ENCODE data around the gene TLE2. TPM values are rescaled to one million over a fixed set of nuclear protein-coding genes. Genes with fewer than 3 reads are reported as not detected.
A peak's percentile ranks its signal among the peaks of the same experiment; 100 is the strongest.

The TLE2 gene
- total RNA-seq, 3 donors from 2014 or later (not counting 1 experiment from before 2014, with no cell fraction given), result 6.1 to 8.8 (median 8.2) TPM

GRCh38 chr19:2963122-2963521, 66.0 kb downstream of the TLE2 start:
- H3K27me3 Mint-ChIP-seq (ENCODE audit: low read depth in 2 of 2), result no peaks in the 10 kb centered on the region
- no peaks in the 10 kb centered on the region for H3K9me3 Mint-ChIP-seq
- ATAC-seq, result no peak
- Histone ChIP-seq H3K27me3 (ENCODE audit: control insufficient read depth, insufficient read depth, low read length) (no peaks in the 10 kb centered on the region), H3K27ac (ENCODE audit: low read length) (no peak overlapping the region), H3K9me3 (ENCODE audit: control insufficient read depth, insufficient read depth, low read length) (no peaks in the 10 kb centered on the region), H3K4me1 (ENCODE audit: control insufficient read depth, insufficient read depth, low read length) (peaks cover 9% of the 10 kb centered on the region), H3K4me3 (ENCODE audit: low read length) (no peak overlapping the region), H3K36me3 (ENCODE audit: control insufficient read depth, insufficient read depth, low read length) (no peaks in the 10 kb centered on the region)
- H3K27ac Mint-ChIP-seq, result no peak overlapping the region
- 87% methylated on average over 4 of the region's 5 CpGs for WGBS (ENCODE audit: insufficient coverage)
- no peak for TF ChIP-seq CTCF (IDR thresholded peaks at IDR 0.05)
- H3K36me3 Mint-ChIP-seq, result no peaks in the 10 kb centered on the region
- DNase-seq, result no peak
- no peaks in the 10 kb centered on the region for H3K4me1 Mint-ChIP-seq
- intact Hi-C loops (cut with micrococcal nuclease), result no loop called here
- no peak overlapping the region for H3K4me3 Mint-ChIP-seq

GRCh38 chr19:2962018-2962670, 66.9 kb downstream of the TLE2 start:
- peak overlapping the region; percentile 67 to 78 for H3K27ac Mint-ChIP-seq
- 41% methylated on average over 17 of the region's 17 CpGs for WGBS (ENCODE audit: insufficient coverage)
- no peak overlapping the region for H3K27ac ChIP-seq (ENCODE audit: low read length)

DNA sequence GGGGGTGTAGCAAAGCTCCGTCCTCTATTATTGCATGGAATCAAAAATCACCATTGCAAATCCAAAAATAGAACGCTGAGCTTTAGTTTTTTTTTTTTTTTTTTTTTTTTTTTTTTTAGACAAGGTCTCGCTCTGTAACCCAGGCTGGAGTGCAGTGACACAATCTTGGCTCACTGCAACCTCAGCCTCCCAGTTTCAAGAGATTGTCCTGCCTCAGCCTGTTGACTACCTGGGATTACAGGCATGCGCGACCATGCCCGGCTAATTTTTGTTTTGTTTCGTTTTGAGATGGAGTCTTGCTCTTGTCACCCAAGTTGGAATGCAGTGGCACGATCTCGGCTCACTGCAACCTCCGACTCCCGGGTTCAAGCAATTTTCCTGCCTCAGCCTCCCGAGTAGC, 69.0 kb downstream of the TLE2 start:
- Mint-ChIP-seq H3K9me3 (no peaks in the 10 kb centered on the region), H3K27me3 (ENCODE audit: low read depth in 2 of 2) (no peaks in the 10 kb centered on the region), H3K4me1 (no peaks in the 10 kb centered on the region), H3K36me3 (no peaks in the 10 kb centered on the region), H3K27ac (no peak overlapping the region), H3K4me3 (no peak overlapping the region)
- no peaks in the 10 kb centered on the region for H3K36me3 ChIP-seq (ENCODE audit: control insufficient read depth, insufficient read depth, low read length)
- WGBS (ENCODE audit: insufficient coverage), result 93% methylated on average over 12 of the region's 12 CpGs
- ATAC-seq (no peak), DNase-seq (no peak)
- intact Hi-C loops (cut with micrococcal nuclease), result no loop called here
- peaks cover 5% of the 10 kb centered on the region for H3K4me1 ChIP-seq (ENCODE audit: control insufficient read depth, insufficient read depth, low read length)
- H3K4me3 ChIP-seq (ENCODE audit: low read length), result no peak overlapping the region
- H3K9me3 ChIP-seq (ENCODE audit: control insufficient read depth, insufficient read depth, low read length), result no peaks in the 10 kb centered on the region
- TF ChIP-seq CTCF (IDR thresholded peaks at IDR 0.05), result no peak
- no peak overlapping the region for H3K27ac ChIP-seq (ENCODE audit: low read length)
- no peaks in the 10 kb centered on the region for H3K27me3 ChIP-seq (ENCODE audit: control insufficient read depth, insufficient read depth, low read length)

More at GRCh38 chr19:2962018-2962670, 66.9 kb downstream of the TLE2 start:
- Mint-ChIP-seq H3K9me3 (no peaks in the 10 kb centered on the region), H3K4me3 (no peak overlapping the region), H3K4me1 (no peaks in the 10 kb centered on the region), H3K36me3 (no peaks in the 10 kb centered on the region), H3K27me3 (ENCODE audit: low read depth in 2 of 2) (no peaks in the 10 kb centered on the region)
- peak; percentile 79 for TF ChIP-seq CTCF (IDR thresholded peaks at IDR 0.05)
- no peaks in the 10 kb centered on the region for H3K9me3 ChIP-seq (ENCODE audit: control insufficient read depth, insufficient read depth, low read length)
- intact Hi-C loops (cut with micrococcal nuclease), result loop anchor here (1.0 kb wide), 3 partner anchors 142 to 201 kb away; no protein-coding TSS in a partner anchor
- no peaks in the 10 kb centered on the region for H3K27me3 ChIP-seq (ENCODE audit: control insufficient read depth, insufficient read depth, low read length)
- peak; percentile 87 to 99 (median 95) for ATAC-seq
- peaks cover 9% of the 10 kb centered on the region for H3K4me1 ChIP-seq (ENCODE audit: control insufficient read depth, insufficient read depth, low read length)
- no peaks in the 10 kb centered on the region for H3K36me3 ChIP-seq (ENCODE audit: control insufficient read depth, insufficient read depth, low read length)
- peak; percentile 28 to 93 for DNase-seq
- H3K4me3 ChIP-seq (ENCODE audit: low read length), result no peak overlapping the region

DNA sequence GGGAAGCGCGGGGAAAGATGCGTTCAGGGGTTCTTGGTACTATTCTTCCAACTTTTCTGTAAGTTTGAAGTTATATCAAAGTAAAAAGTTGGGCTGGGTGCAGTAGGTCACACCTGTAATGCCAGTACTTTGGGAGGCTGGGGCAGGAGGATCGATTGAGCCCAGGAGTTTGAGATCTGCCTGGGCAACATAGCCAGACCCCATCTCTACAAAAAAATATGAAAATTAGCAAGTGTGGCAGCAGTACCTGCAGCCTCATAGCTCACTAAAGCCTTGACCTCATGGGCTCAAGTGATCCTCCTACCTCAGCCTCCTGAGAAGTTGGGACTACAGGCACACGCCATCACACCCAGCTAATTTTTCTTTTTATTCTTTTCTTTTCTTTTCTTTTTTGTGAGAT, 71.9 kb downstream of the TLE2 start:
- Histone ChIP-seq H3K27ac (ENCODE audit: low read length) (no peak overlapping the region), H3K4me3 (ENCODE audit: low read length) (no peak overlapping the region), H3K9me3 (ENCODE audit: control insufficient read depth, insufficient read depth, low read length) (no peaks in the 10 kb centered on the region), H3K4me1 (ENCODE audit: control insufficient read depth, insufficient read depth, low read length) (peaks cover 1% of the 10 kb centered on the region), H3K36me3 (ENCODE audit: control insufficient read depth, insufficient read depth, low read length) (no peaks in the 10 kb centered on the region), H3K27me3 (ENCODE audit: control insufficient read depth, insufficient read depth, low read length) (no peaks in the 10 kb centered on the region)
- 100% methylated on average over 4 of the region's 5 CpGs for WGBS (ENCODE audit: insufficient coverage)
- no peak for ATAC-seq
- Mint-ChIP-seq H3K27me3 (ENCODE audit: low read depth in 2 of 2) (no peaks in the 10 kb centered on the region), H3K4me3 (no peak overlapping the region), H3K27ac (no peak overlapping the region), H3K9me3 (no peaks in the 10 kb centered on the region), H3K36me3 (no peaks in the 10 kb centered on the region), H3K4me1 (no peaks in the 10 kb centered on the region)
- DNase-seq, result no peak
- intact Hi-C loops (cut with micrococcal nuclease), result loop anchor here (10.0 kb wide), 1 partner anchor 228 kb away; the partner anchor contains the start of gene NCLN
- no peak for TF ChIP-seq CTCF (IDR thresholded peaks at IDR 0.05)
